Gastroesophageal sphincter (tissue), 3 donors: ENCODE results near the gene SUDS3.

Experiments
- CTCF ChIP-seq, 4 experiments: fragments of 200-600 bp in 2 of 4; fragments of 450-650 bp in 2 of 4; sonication (generic) in 1 of 4; IDR thresholded peaks; one replicate each; pipeline ENCODE4 v1.5.1; 2017 to 2019; ENCODE audit warnings: antibody characterized with exemption in 4 of 4, mild to moderate bottlenecking in 2 of 4, moderate library complexity in 2 of 4
- POLR2A ChIP-seq, 2 donors: fragments of 450-650 bp; IDR thresholded peaks; one replicate each; pipeline ENCODE4 v1.6.1; 2017; ENCODE audit warnings: antibody characterized with exemption in 2 of 2, mild to moderate bottlenecking in 2 of 2, moderate library complexity in 1 of 2

GRCh38 chr12:118391424-118391823 is 15.1 kb downstream of the SUDS3 start:
- TF ChIP-seq POLR2A (IDR thresholded peaks at IDR 0.05), result no peak
- TF ChIP-seq CTCF (IDR thresholded peaks at IDR 0.05), result no peak
